HepG2 (cell line): ENCODE measurements around the gene CCDC116. TPM values are rescaled to one million over a fixed set of nuclear protein-coding genes. Genes with fewer than 3 reads are reported as not detected.

Experiments used
- KLF15 ChIP-seq: sonication (generic); formaldehyde crosslinking; IDR thresholded peaks from 2 replicates; pipeline ENCODE4 v1.8.1; 2023; ENCODE audit warnings: borderline replicate concordance, mild to moderate bottlenecking, inconsistent platforms, missing genetic modification reagents, mixed read lengths
- PHF5A ChIP-seq: IDR thresholded peaks from one replicate; pipeline ENCODE4 v1.6.1; 2018; ENCODE audit warnings: low read depth, missing genetic modification reagents; ENCODE audit not compliant: unreplicated experiment
- SMARCC2 ChIP-seq: fragments of 450-650 bp; IDR thresholded peaks from 2 replicates; pipeline ENCODE4 v1.6.1; 2017; ENCODE audit warnings: antibody characterized with exemption, mild to moderate bottlenecking
- SRSF4 ChIP-seq: fragments of 200-400 bp; formaldehyde crosslinking; IDR thresholded peaks from one replicate; pipeline ENCODE4 v1.6.1; 2018; ENCODE audit warnings: mild to moderate bottlenecking, low read depth, low read length, moderate library complexity; ENCODE audit not compliant: poor library complexity, severe bottlenecking
- ZNF333 ChIP-seq: sonication (generic); formaldehyde crosslinking; IDR thresholded peaks from 2 replicates; pipeline ENCODE4 v1.4.0; 2020; ENCODE audit warnings: mild to moderate bottlenecking, missing genetic modification reagents, borderline replicate concordance
- ZNF574 ChIP-seq: sonication (generic); formaldehyde crosslinking; IDR thresholded peaks from 2 replicates; pipeline ENCODE4 v1.4.0; 2020; ENCODE audit warnings: missing genetic modification reagents
- polyA plus RNA-seq, 8 experiments: library from polyadenylated mRNA; depleted of rRNA in 3 of 8; stranded (reverse) in 7 of 8; unstranded in 1 of 8; fragments of >200 nt; fragmentation: Illumina TruSeq in 4 of 8; extraction: Trizol in 4 of 8; gene quantifications; 2 replicates each; pipeline versions ENCODE4 v1.2.1 to v1.2.3, GENCODE V29; 2011 to 2016; ENCODE audit warnings: low read depth in 4 of 8, missing spikeins in 1 of 8, mixed read lengths in 1 of 8; ENCODE audit not compliant: insufficient read depth in 1 of 8
- total RNA-seq, 5 experiments: library from RNA; depleted of rRNA; stranded (reverse); fragments of >200 nt; fragmentation: Illumina TruSeq; extraction: Trizol; gene quantifications; 2 replicates each; pipeline ENCODE4 v1.2.3, GENCODE V29; 2016; ENCODE audit warnings: low read depth in 1 of 5
- TF ChIP-seq, protein P1 (sequence below): sonication (generic); formaldehyde crosslinking; IDR thresholded peaks from 2 replicates; pipeline ENCODE4 v1.5.1; 2020; ENCODE audit warnings: missing genetic modification reagents, mild to moderate bottlenecking, borderline replicate concordance
- TF ChIP-seq, protein P2 (sequence below): fragments of 450-650 bp; IDR thresholded peaks from 2 replicates; pipeline ENCODE4 v1.6.1; 2017
- TF ChIP-seq, protein P3 (sequence below): sonication (generic); formaldehyde crosslinking; IDR thresholded peaks from 2 replicates; pipeline ENCODE4 v1.4.0; 2020; ENCODE audit warnings: missing genetic modification reagents
- TF ChIP-seq, protein P4 (sequence below): sonication (generic); formaldehyde crosslinking; IDR thresholded peaks from 2 replicates; pipeline ENCODE4 v1.4.0; 2020; ENCODE audit warnings: missing genetic modification reagents, low read depth, mild to moderate bottlenecking, borderline replicate concordance
- TF ChIP-seq, protein P5 (sequence below): sonication (generic); formaldehyde crosslinking; IDR thresholded peaks from 2 replicates; pipeline ENCODE4 v1.4.0; 2020; ENCODE audit warnings: mild to moderate bottlenecking, missing genetic modification reagents

The CCDC116 gene
- total and polyA plus RNA-seq, 2 of the 13 experiments (the other 11 are each of a cell fraction or from before 2014, with no cell fraction given) = 0.15 to 0.33 TPM

DNA sequence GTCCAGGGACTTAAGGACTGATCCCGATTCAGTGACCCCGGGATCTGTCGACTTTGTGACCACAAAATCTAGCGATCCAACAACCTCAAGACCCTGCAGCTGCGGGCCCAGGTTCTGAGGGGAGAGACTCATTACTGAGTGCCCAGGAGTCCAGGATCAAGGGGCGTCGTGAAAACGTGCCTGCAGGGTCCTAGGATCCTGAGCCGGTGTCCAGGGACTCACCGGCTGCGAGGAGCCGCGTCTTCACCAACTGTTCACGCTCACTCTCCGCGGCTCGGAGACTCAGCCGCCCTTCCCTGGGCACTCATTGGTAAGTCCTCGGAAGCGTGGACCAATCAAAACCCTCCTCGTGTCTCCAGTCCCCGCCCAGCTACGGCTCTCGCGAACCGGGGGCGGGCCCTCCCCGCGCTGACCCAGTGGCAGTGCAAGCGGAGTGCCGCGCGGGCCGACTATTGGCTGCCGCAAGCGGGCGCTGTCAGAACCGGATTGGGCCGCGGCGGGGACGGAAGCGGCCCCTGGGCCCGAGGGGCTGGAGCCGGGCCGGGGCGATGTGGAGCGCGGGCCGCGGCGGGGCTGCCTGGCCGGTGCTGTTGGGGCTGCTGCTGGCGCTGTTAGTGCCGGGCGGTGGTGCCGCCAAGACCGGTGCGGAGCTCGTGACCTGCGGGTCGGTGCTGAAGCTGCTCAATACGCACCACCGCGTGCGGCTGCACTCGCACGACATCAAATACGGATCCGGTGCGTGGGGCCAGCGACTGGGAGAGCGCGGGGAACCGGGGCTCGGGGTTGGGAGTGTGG lies 9.4 kb downstream of the CCDC116 start, which contains the start of gene SDF2L1 (continued):
- TF ChIP-seq, protein P1, sequence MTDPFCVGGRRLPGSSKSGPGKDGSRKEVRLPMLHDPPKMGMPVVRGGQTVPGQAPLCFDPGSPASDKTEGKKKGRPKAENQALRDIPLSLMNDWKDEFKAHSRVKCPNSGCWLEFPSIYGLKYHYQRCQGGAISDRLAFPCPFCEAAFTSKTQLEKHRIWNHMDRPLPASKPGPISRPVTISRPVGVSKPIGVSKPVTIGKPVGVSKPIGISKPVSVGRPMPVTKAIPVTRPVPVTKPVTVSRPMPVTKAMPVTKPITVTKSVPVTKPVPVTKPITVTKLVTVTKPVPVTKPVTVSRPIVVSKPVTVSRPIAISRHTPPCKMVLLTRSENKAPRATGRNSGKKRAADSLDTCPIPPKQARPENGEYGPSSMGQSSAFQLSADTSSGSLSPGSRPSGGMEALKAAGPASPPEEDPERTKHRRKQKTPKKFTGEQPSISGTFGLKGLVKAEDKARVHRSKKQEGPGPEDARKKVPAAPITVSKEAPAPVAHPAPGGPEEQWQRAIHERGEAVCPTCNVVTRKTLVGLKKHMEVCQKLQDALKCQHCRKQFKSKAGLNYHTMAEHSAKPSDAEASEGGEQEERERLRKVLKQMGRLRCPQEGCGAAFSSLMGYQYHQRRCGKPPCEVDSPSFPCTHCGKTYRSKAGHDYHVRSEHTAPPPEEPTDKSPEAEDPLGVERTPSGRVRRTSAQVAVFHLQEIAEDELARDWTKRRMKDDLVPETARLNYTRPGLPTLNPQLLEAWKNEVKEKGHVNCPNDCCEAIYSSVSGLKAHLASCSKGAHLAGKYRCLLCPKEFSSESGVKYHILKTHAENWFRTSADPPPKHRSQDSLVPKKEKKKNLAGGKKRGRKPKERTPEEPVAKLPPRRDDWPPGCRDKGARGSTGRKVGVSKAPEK (CRISPR knock-in tag) = no peak
- TF ChIP-seq, protein P2, sequence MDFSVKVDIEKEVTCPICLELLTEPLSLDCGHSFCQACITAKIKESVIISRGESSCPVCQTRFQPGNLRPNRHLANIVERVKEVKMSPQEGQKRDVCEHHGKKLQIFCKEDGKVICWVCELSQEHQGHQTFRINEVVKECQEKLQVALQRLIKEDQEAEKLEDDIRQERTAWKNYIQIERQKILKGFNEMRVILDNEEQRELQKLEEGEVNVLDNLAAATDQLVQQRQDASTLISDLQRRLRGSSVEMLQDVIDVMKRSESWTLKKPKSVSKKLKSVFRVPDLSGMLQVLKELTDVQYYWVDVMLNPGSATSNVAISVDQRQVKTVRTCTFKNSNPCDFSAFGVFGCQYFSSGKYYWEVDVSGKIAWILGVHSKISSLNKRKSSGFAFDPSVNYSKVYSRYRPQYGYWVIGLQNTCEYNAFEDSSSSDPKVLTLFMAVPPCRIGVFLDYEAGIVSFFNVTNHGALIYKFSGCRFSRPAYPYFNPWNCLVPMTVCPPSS = no peak
- no peak for TF ChIP-seq KLF15 (CRISPR knock-in tag)
- TF ChIP-seq, protein P3, sequence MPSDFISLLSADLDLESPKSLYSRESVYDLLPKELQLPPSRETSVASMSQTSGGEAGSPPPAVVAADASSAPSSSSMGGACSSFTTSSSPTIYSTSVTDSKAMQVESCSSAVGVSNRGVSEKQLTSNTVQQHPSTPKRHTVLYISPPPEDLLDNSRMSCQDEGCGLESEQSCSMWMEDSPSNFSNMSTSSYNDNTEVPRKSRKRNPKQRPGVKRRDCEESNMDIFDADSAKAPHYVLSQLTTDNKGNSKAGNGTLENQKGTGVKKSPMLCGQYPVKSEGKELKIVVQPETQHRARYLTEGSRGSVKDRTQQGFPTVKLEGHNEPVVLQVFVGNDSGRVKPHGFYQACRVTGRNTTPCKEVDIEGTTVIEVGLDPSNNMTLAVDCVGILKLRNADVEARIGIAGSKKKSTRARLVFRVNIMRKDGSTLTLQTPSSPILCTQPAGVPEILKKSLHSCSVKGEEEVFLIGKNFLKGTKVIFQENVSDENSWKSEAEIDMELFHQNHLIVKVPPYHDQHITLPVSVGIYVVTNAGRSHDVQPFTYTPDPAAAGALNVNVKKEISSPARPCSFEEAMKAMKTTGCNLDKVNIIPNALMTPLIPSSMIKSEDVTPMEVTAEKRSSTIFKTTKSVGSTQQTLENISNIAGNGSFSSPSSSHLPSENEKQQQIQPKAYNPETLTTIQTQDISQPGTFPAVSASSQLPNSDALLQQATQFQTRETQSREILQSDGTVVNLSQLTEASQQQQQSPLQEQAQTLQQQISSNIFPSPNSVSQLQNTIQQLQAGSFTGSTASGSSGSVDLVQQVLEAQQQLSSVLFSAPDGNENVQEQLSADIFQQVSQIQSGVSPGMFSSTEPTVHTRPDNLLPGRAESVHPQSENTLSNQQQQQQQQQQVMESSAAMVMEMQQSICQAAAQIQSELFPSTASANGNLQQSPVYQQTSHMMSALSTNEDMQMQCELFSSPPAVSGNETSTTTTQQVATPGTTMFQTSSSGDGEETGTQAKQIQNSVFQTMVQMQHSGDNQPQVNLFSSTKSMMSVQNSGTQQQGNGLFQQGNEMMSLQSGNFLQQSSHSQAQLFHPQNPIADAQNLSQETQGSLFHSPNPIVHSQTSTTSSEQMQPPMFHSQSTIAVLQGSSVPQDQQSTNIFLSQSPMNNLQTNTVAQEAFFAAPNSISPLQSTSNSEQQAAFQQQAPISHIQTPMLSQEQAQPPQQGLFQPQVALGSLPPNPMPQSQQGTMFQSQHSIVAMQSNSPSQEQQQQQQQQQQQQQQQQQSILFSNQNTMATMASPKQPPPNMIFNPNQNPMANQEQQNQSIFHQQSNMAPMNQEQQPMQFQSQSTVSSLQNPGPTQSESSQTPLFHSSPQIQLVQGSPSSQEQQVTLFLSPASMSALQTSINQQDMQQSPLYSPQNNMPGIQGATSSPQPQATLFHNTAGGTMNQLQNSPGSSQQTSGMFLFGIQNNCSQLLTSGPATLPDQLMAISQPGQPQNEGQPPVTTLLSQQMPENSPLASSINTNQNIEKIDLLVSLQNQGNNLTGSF (CRISPR knock-in tag) = no peak
- TF ChIP-seq SMARCC2 = no peak
- TF ChIP-seq, protein P4, sequence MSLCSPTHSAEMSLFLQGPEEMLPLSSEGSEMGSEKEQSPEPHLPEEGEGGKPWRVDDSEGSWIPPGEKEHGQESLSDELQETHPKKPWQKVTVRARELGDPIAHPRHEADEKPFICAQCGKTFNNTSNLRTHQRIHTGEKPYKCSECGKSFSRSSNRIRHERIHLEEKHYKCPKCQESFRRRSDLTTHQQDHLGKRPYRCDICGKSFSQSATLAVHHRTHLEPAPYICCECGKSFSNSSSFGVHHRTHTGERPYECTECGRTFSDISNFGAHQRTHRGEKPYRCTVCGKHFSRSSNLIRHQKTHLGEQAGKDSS (CRISPR knock-in tag) = 0 out of 2 replicates have a peak, but pooled peaks have one; percentile 18
- no peak for TF ChIP-seq SRSF4
- TF ChIP-seq ZNF333 (CRISPR knock-in tag) = no peak
- peak; percentile 32; the same call in 1 of the 2 replicates for TF ChIP-seq ZNF574 (CRISPR knock-in tag)
- TF ChIP-seq PHF5A (CRISPR knock-in tag) = no peak
- TF ChIP-seq, protein P5, sequence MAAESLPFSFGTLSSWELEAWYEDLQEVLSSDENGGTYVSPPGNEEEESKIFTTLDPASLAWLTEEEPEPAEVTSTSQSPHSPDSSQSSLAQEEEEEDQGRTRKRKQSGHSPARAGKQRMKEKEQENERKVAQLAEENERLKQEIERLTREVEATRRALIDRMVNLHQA (CRISPR knock-in tag) = no peak
